DND-41 (cell line): Measurements from ENCODE around the gene SDR42E1.
"Not testable (repeated sequence)": the region's sequence is repeated elsewhere in the genome, so short reads cannot be mapped to it uniquely, and the experiment has no call there.

Experiments used
- ATAC-seq: fragments of 200-7000 bp; cut with Tn5 transposase; 3 replicates; pipeline ENCODE4 v1.9.1; 2021; ENCODE audit warnings: low read depth; ENCODE audit not compliant: insufficient read depth
- DNase-seq: peaks from one replicate; pipeline ENCODE4 v3.0.0-alpha.2; 2020
- H2AFZ ChIP-seq: 2 replicates; pipeline ENCODE4 v1.6.0; 2012; ENCODE audit warnings: low read depth, low read length
- H3K27ac ChIP-seq: 2 replicates; pipeline ENCODE4 v1.5.1; 2012; ENCODE audit warnings: low read length, inconsistent platforms
- H3K27me3 ChIP-seq: fragments of 200-600 bp; sonication (generic); 2 replicates; pipeline ENCODE4 v1.6.0; 2012; ENCODE audit warnings: low read length, mild to moderate bottlenecking, inconsistent platforms; ENCODE audit not compliant: insufficient read depth, poor library complexity
- H3K36me3 ChIP-seq: 2 replicates; pipeline ENCODE4 v1.5.1; 2012; ENCODE audit warnings: low read length, inconsistent platforms; ENCODE audit not compliant: insufficient read depth
- H3K4me1 ChIP-seq: 2 replicates; pipeline ENCODE4 v1.5.1; 2012; ENCODE audit warnings: mild to moderate bottlenecking, low read length; ENCODE audit not compliant: insufficient read depth
- H3K4me2 ChIP-seq: 2 replicates; pipeline ENCODE4 v1.6.0; 2012; ENCODE audit warnings: mild to moderate bottlenecking, moderate library complexity, low read length, inconsistent platforms; ENCODE audit not compliant: insufficient read depth
- H3K4me3 ChIP-seq, 2 experiments: fragments of 200-600 bp in 1 of 2; shearing (Covaris generic) in 1 of 2; 2 replicates each; pipeline ENCODE4 v1.5.1; 2012 to 2016; ENCODE audit warnings: inconsistent platforms in 2 of 2, low read length in 2 of 2, mild to moderate bottlenecking in 2 of 2, low read depth in 1 of 2, moderate library complexity in 1 of 2
- H3K79me2 ChIP-seq: 2 replicates; pipeline ENCODE4 v1.6.0; 2012; ENCODE audit warnings: low read length, inconsistent platforms; ENCODE audit not compliant: insufficient read depth
- H3K9ac ChIP-seq: 2 replicates; pipeline ENCODE4 v1.6.0; 2012; ENCODE audit warnings: low read depth, mild to moderate bottlenecking, inconsistent platforms, low read length, moderate library complexity
- H3K9me3 ChIP-seq: 2 replicates; pipeline ENCODE4 v1.5.1; 2012; ENCODE audit warnings: low read length, moderate library complexity, mild to moderate bottlenecking, inconsistent platforms; ENCODE audit not compliant: insufficient read depth, severe bottlenecking
- H4K20me1 ChIP-seq: 2 replicates; pipeline ENCODE4 v1.6.0; 2012; ENCODE audit warnings: low read length; ENCODE audit not compliant: insufficient read depth
- EZH2 ChIP-seq: IDR thresholded peaks from 3 replicates; pipeline ENCODE4 v1.6.1; 2012; ENCODE audit warnings: borderline replicate concordance, low read depth, mild to moderate bottlenecking, moderate library complexity, low read length, inconsistent platforms; ENCODE audit not compliant: severe bottlenecking
- TF ChIP-seq, protein P1 (sequence below): IDR thresholded peaks from 2 replicates; pipeline ENCODE4 v1.5.1; 2012; ENCODE audit warnings: borderline replicate concordance, low read length, moderate library complexity, mild to moderate bottlenecking; ENCODE audit not compliant: poor library complexity, severe bottlenecking; ENCODE audit errors: extremely low read depth

Gene SDR42E1

DNA sequence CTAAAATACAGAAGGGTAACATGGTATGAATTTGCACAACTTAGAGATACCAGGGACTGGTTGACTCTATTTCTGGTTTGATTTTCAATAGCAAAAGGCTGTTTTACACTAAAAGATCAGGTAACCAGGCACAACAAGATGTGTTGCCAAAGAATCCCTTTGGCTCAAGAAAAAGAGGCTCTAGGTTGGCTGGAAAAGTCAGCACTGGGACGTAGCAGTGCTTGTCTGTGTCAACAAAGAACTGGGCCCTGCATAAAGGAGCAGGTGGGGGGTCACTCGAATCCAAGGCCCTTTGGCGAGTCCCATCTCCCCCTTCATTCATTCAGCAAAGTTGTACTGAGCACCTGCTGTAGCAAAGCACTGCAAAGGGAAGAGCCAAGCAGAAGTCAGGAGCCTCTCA lies 18.4 kb downstream of the SDR42E1 start:
- TF ChIP-seq, protein P1, sequence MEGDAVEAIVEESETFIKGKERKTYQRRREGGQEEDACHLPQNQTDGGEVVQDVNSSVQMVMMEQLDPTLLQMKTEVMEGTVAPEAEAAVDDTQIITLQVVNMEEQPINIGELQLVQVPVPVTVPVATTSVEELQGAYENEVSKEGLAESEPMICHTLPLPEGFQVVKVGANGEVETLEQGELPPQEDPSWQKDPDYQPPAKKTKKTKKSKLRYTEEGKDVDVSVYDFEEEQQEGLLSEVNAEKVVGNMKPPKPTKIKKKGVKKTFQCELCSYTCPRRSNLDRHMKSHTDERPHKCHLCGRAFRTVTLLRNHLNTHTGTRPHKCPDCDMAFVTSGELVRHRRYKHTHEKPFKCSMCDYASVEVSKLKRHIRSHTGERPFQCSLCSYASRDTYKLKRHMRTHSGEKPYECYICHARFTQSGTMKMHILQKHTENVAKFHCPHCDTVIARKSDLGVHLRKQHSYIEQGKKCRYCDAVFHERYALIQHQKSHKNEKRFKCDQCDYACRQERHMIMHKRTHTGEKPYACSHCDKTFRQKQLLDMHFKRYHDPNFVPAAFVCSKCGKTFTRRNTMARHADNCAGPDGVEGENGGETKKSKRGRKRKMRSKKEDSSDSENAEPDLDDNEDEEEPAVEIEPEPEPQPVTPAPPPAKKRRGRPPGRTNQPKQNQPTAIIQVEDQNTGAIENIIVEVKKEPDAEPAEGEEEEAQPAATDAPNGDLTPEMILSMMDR = no peak
- no peak for TF ChIP-seq EZH2
- H3K4me1 ChIP-seq = no peaks in the 10 kb centered on the region
- no peak for DNase-seq
- no peaks in the 10 kb centered on the region for H4K20me1 ChIP-seq
- no peak overlapping the region for H3K4me3 ChIP-seq
- ATAC-seq = no peak
- no peaks in the 10 kb centered on the region for H3K9me3 ChIP-seq
- no peak overlapping the region for H2AFZ ChIP-seq
- H3K4me2 ChIP-seq = no peak overlapping the region
- H3K27me3 ChIP-seq = peaks cover 3% of the 10 kb centered on the region
- no peak overlapping the region for H3K27ac ChIP-seq
- H3K9ac ChIP-seq = no peak overlapping the region
- no peaks in the 10 kb centered on the region for H3K36me3 ChIP-seq
- no peaks in the 10 kb centered on the region for H3K79me2 ChIP-seq

DNA sequence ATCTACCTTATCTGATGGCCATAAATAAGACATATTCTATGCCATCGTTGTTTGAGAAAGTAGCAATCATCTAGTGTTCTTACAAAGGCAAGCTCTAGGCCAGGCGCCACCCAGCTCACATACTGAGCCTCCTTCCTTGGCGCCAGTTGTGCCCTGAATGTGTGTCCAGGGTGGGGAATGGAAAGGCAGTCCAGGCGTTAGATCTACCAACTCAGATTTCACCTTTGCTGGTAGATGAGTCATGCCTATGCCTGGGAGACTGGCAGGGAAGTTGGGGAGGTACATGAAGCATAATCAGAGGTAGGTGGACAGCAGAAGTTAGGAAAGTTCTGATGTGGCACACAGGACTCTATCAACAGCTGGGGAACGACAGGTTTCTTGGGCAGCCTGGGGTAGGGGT lies 23.6 kb downstream of the SDR42E1 start:
- no peak for DNase-seq
- Histone ChIP-seq H3K9ac (no peak overlapping the region), H3K79me2 (no peaks in the 10 kb centered on the region), H3K4me2 (no peak overlapping the region), H3K36me3 (no peaks in the 10 kb centered on the region), H3K4me1 (no peaks in the 10 kb centered on the region), H3K27ac (no peak overlapping the region), H2AFZ (no peak overlapping the region), H4K20me1 (no peaks in the 10 kb centered on the region), H3K4me3 (no peak overlapping the region), H3K27me3 (no peaks in the 10 kb centered on the region), H3K9me3 (no peaks in the 10 kb centered on the region)
- no peak for TF ChIP-seq EZH2
- TF ChIP-seq, protein P1 = no peak
- no peak for ATAC-seq

DNA sequence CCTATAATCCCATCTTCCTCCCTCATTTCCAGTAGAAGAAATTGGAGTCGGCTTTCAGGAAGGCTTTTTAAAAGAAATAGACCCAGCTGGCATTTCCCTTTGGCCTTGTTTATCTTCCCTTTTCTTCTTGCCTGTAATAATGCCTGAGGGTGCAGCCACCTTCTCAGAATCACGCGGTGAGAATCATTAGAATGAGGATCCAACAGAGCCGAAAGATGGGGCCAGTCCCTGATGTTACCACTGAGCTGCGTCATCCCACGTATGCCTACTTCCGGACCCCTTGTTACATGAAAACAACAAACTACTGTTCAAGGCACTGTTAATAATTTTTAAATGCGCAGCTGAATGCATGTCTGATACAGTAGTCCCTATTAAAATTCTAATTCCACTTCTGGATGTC lies 24.1 kb downstream of the SDR42E1 start:
- Histone ChIP-seq H4K20me1 (no peaks in the 10 kb centered on the region), H3K4me3 (no peak overlapping the region), H3K36me3 (no peaks in the 10 kb centered on the region), H3K27ac (no peak overlapping the region), H3K79me2 (no peaks in the 10 kb centered on the region), H3K4me1 (no peaks in the 10 kb centered on the region), H2AFZ (no peak overlapping the region), H3K27me3 (no peaks in the 10 kb centered on the region), H3K9me3 (no peaks in the 10 kb centered on the region), H3K9ac (no peak overlapping the region), H3K4me2 (no peak overlapping the region)
- TF ChIP-seq EZH2 = no peak
- TF ChIP-seq, protein P1 = no peak
- ATAC-seq (no peak), DNase-seq (no peak)

DNA sequence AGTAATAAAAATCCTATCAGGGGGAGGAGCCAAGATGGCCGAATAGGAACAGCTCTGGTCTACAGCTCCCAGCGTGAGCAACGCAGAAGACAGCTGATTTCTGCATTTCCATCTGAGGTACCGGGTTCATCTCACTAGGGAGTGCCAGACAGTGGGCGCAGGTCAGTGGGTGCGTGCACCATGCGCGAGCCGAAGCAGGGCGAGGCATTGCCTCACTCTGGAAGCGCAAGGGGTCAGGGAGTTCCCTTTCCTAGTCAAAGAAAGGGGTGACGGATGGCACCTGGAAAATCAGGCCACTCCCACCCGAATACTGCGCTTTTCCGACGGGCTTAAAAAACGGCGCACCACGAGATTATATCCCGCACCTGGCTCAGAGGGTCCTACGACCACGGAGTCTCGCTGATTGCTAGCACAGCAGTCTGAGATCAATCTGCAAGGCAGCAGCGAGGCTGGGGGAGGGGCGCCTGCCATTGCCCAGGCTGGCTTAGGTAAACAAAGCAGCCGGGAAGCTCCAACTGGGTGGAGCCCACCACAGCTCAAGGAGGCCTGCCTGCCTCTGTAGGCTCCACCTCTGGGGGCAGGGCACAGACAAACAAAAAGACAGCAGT lies 33.8 kb downstream of the SDR42E1 start:
- not testable (repeated sequence) for H3K9ac ChIP-seq, H2AFZ ChIP-seq, H3K4me1 ChIP-seq, DNase-seq, ATAC-seq, H3K4me3 ChIP-seq, H3K4me2 ChIP-seq, H3K27ac ChIP-seq, H3K27me3 ChIP-seq, H3K79me2 ChIP-seq, H3K36me3 ChIP-seq, H4K20me1 ChIP-seq, H3K9me3 ChIP-seq
